Tibial artery (tissue), 4 donors: ENCODE data around the gene JAKMIP1.

Experiments
- DNase-seq, 2 donors: peaks; one replicate each; pipeline ENCODE4 v3.0.0-alpha.2; 2019
- H3K27ac ChIP-seq, 2 donors: fragments of 200-600 bp; sonication (generic) in 1 of 2; 1 replicate in 1 of 2; 2 replicates in 1 of 2; pipeline ENCODE4 v1.5.1; 2018 to 2019; ENCODE audit warnings: mild to moderate bottlenecking in 1 of 2
- H3K27me3 ChIP-seq, 2 donors: fragments of 200-600 bp; sonication (generic) in 1 of 2; one replicate each; pipeline versions ENCODE4 v1.5.1 to v1.6.0; 2016 to 2019
- H3K36me3 ChIP-seq, 3 donors: fragments of 200-600 bp; sonication (generic) in 2 of 3; one replicate each; pipeline ENCODE4 v1.5.1; 2016 to 2019; ENCODE audit warnings: mild to moderate bottlenecking in 2 of 3
- H3K4me1 ChIP-seq, 4 donors: fragments of 200-600 bp; sonication (generic) in 2 of 4; 1 replicate in 3 of 4; 2 replicates in 1 of 4; pipeline ENCODE4 v1.5.1; 2016 to 2019
- H3K4me3 ChIP-seq, 2 donors: fragments of 200-600 bp; sonication (generic) in 1 of 2; 1 replicate in 1 of 2; 2 replicates in 1 of 2; pipeline ENCODE4 v1.5.1; 2018 to 2019; ENCODE audit warnings: mild to moderate bottlenecking in 2 of 2
- H3K9me3 ChIP-seq, 3 donors: fragments of 200-600 bp; sonication (generic) in 1 of 3; one replicate each; pipeline ENCODE4 v1.5.1; 2016 to 2019
- CTCF ChIP-seq, 2 experiments: fragments of 200-600 bp in 1 of 2; fragments of 450-650 bp in 1 of 2; IDR thresholded peaks; one replicate each; pipeline ENCODE4 v1.5.1; 2017 to 2019; ENCODE audit warnings: antibody characterized with exemption in 2 of 2, mild to moderate bottlenecking in 1 of 2, moderate library complexity in 1 of 2
- intact Hi-C: fragments of 100-400 bp; cut with DNase I; formaldehyde crosslinking; loops from one replicate; pipeline ENCODE4 v1.15.0; 2023; ENCODE audit warnings: low total_unique reads

Gene JAKMIP1

GRCh38 chr4:6137747-6138135, 62.6 kb downstream of the JAKMIP1 start:
- intact Hi-C loops, result no loop called here
- DNase-seq, result no peak
- Histone ChIP-seq H3K9me3 (no peaks in the 10 kb centered on the region), H3K36me3 (no peaks in the 10 kb centered on the region), H3K4me3 (no peak overlapping the region), H3K27me3 (peaks cover 0 to 6% of the 10 kb centered on the region in 2 donors), H3K4me1 (no peaks in the 10 kb centered on the region), H3K27ac (no peak overlapping the region)
- TF ChIP-seq CTCF (IDR thresholded peaks at IDR 0.05), result no peak

GRCh38 chr4:6137027-6137746, 63.2 kb downstream of the JAKMIP1 start:
- DNase-seq, result no peak
- no peak for TF ChIP-seq CTCF (IDR thresholded peaks at IDR 0.05)
- H3K4me3 ChIP-seq, result no peak overlapping the region
- H3K9me3 ChIP-seq, result no peaks in the 10 kb centered on the region
- H3K27me3 ChIP-seq, result peaks cover 0 to 6% of the 10 kb centered on the region in 2 donors
- intact Hi-C loops, result no loop called here
- no peak overlapping the region for H3K27ac ChIP-seq
- H3K4me1 ChIP-seq, result no peaks in the 10 kb centered on the region
- no peaks in the 10 kb centered on the region for H3K36me3 ChIP-seq

- TF ChIP-seq CTCF (IDR thresholded peaks at IDR 0.05), result no peak
- Histone ChIP-seq H3K9me3 (no peaks in the 10 kb centered on the region), H3K36me3 (no peaks in the 10 kb centered on the region), H3K4me1 (no peaks in the 10 kb centered on the region), H3K27ac (no peak overlapping the region), H3K4me3 (no peak overlapping the region), H3K27me3 (peaks cover 0 to 6% of the 10 kb centered on the region in 2 donors)
- no peak for DNase-seq
- intact Hi-C loops, result no loop called here
Observed at GRCh38 chr4:6134612-6135220, 65.6 kb downstream of the JAKMIP1 start.

- H3K4me1 ChIP-seq, result no peaks in the 10 kb centered on the region
- H3K27me3 ChIP-seq, result peaks cover 0 to 10% of the 10 kb centered on the region in 2 donors
- H3K36me3 ChIP-seq, result no peaks in the 10 kb centered on the region
- no peak for DNase-seq
- intact Hi-C loops, result no loop called here
- no peaks in the 10 kb centered on the region for H3K9me3 ChIP-seq
- no peak overlapping the region for H3K27ac ChIP-seq
- no peak overlapping the region for H3K4me3 ChIP-seq
- no peak for TF ChIP-seq CTCF (IDR thresholded peaks at IDR 0.05)
Observed at GRCh38 chr4:6132716-6133115, 67.6 kb downstream of the JAKMIP1 start.

GRCh38 chr4:6128221-6128850, 72.0 kb downstream of the JAKMIP1 start:
- no peaks in the 10 kb centered on the region for H3K36me3 ChIP-seq
- H3K4me3 ChIP-seq, result no peak overlapping the region
- TF ChIP-seq CTCF (IDR thresholded peaks at IDR 0.05), result no peak
- intact Hi-C loops, result no loop called here
- DNase-seq, result no peak
- no peaks in the 10 kb centered on the region for H3K4me1 ChIP-seq
- no peaks in the 10 kb centered on the region for H3K9me3 ChIP-seq
- H3K27me3 ChIP-seq, result peaks cover 0 to 12% of the 10 kb centered on the region in 2 donors
- H3K27ac ChIP-seq, result no peak overlapping the region
